ENCODE data around the gene QRICH1.

The QRICH1 gene

DNA sequence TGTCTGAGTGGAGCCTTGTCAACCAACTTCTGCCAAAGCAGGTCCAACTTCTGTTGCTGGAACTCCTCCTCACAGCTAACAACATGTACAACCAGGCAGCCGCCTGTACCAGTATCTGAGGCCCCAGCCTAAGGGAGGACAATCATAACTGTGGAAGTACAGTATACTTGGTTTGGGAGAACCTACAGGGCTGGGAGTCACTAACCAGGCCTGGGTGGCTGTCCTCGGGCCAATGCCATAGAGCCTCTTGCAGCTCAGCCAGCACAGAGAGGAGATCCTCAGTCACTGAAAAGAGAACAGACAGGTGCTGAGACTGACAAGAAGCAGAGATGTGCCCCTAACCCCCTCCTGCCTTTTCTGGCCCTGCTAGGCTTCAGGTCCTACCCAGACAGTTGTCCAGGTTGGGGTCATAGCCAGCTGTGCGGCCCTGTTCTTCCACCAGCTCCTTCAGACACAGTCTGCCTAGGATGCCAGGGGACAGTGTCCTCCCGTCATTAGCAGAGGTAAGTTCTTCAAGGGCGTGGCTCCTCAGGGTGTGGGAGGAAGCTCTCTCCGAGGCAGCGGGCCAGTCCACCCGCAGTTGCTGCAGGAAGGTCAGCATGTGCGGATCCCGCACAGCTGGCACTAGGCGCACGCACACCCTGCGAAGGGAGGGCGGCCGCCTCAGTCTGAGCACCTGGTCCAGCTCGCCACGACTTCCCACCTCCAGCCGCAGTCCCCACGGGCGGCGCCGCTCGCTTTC, 76.5 kb downstream of the QRICH1 start:
- peak overlapping the region in 2 of 3 experiments; percentile 18 to 51 for H3K27ac Mint-ChIP-seq
- TF ChIP-seq, protein P1, sequence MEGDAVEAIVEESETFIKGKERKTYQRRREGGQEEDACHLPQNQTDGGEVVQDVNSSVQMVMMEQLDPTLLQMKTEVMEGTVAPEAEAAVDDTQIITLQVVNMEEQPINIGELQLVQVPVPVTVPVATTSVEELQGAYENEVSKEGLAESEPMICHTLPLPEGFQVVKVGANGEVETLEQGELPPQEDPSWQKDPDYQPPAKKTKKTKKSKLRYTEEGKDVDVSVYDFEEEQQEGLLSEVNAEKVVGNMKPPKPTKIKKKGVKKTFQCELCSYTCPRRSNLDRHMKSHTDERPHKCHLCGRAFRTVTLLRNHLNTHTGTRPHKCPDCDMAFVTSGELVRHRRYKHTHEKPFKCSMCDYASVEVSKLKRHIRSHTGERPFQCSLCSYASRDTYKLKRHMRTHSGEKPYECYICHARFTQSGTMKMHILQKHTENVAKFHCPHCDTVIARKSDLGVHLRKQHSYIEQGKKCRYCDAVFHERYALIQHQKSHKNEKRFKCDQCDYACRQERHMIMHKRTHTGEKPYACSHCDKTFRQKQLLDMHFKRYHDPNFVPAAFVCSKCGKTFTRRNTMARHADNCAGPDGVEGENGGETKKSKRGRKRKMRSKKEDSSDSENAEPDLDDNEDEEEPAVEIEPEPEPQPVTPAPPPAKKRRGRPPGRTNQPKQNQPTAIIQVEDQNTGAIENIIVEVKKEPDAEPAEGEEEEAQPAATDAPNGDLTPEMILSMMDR (IDR thresholded peaks at IDR 0.05; ENCODE audit: unreplicated experiment in 3 of 3) = no peak
- H3K27me3 Mint-ChIP-seq (ENCODE audit: low read depth) = peaks cover 3% of the 10 kb centered on the region
- no peaks in the 10 kb centered on the region for H3K9me3 Mint-ChIP-seq
- H3K36me3 Mint-ChIP-seq (ENCODE audit: low read depth) = peaks cover 17% of the 10 kb centered on the region
- peak overlapping the region; percentile 86 to 96 (median 88) for H3K4me3 Mint-ChIP-seq
- peaks cover 13% of the 10 kb centered on the region for H3K4me1 Mint-ChIP-seq

DNA sequence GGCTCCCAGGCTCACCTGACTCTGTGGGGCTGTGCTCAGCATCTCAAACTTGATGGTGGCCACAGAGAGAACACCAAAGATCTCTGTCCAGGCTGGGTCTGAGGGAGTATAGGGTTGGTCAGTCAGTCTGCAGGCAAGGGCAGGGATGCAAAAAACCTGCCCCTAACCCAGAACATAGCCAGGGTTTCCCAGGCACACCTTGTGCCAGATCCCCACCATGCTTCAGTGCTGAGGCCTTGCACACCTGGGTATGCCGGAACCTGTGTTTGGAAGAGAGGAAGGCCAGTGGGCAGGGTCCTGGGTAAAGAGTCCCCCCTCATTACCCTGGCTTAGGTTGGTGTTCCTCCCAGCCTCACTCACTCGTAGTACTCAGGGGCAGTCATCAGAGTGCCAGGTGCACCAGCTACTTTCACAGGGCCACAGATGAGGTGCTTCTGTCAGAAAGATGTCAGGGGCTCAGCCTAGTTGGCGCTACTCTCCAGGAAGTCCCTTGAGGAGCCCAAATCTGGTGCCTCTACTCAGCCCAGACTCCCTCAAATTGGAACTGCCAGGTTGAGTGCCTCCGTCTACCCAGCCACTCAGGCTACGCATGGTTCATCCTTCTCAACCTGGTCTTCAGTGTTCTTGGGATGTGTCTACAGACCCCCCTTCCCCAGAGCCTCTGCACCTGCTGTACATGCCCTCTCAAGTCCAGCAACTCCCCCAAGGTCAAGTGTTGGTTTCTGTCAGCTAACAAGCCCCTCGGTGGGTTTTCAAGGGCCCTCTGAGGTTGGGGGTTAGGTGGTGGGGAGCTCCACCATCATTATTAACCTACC, 77.2 kb downstream of the QRICH1 start:
- Mint-ChIP-seq H3K27ac (no peak overlapping the region), H3K36me3 (ENCODE audit: low read depth) (peaks cover 24% of the 10 kb centered on the region), H3K4me3 (peak overlapping the region; percentile 86 to 96 (median 88)), H3K4me1 (peaks cover 21% of the 10 kb centered on the region), H3K27me3 (ENCODE audit: low read depth) (peaks cover 3% of the 10 kb centered on the region), H3K9me3 (no peaks in the 10 kb centered on the region)
- TF ChIP-seq, protein P1 (IDR thresholded peaks at IDR 0.05; ENCODE audit: unreplicated experiment in 3 of 3) = no peak

DNA sequence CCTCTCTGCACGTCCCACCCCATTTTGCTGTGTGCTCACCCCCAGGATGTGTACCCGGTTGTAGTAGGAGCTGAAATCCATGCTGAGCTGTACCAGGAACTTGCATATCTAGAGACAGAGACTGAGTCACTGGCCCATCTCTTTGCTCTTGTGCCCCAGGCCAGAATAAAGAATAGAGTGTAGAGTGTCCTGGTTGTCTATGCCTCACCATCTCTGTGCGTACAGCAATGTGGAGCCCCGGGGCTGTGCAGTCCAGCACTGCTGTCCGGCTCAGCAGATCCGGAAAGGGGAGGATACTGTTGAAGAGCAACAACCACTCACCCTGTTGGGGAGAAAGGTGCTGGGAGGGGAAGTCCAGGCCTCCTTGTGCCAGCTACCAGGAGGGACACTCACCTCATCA, 78.1 kb downstream of the QRICH1 start:
- Mint-ChIP-seq H3K9me3 (no peaks in the 10 kb centered on the region), H3K4me3 (peak overlapping the region; percentile 86 to 96 (median 88)), H3K36me3 (ENCODE audit: low read depth) (peaks cover 27% of the 10 kb centered on the region), H3K4me1 (peaks cover 16% of the 10 kb centered on the region), H3K27me3 (ENCODE audit: low read depth) (peaks cover 3% of the 10 kb centered on the region), H3K27ac (no peak overlapping the region)
- TF ChIP-seq, protein P1 (IDR thresholded peaks at IDR 0.05; ENCODE audit: unreplicated experiment in 3 of 3) = no peak

DNA sequence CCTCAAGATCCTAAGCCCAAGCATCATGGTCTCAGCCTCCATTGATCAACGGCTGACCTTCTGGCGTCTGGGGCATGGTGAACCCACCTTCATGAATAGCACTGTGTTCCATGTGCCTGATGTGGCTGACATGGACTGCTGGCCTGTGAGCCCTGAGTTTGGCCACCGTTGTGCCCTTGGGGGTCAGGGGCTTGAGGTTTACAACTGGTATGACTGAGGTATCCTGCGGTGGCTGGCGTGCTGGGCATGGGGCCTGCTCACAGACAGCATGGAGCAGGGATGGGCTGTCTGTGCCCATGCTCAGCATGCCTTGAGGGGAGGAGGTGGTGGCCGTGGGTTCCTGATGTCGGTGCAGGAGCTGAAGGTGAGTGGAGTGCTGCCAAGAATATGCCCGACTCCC, 78.8 kb downstream of the QRICH1 start:
- peaks cover 27% of the 10 kb centered on the region for H3K36me3 Mint-ChIP-seq (ENCODE audit: low read depth)
- peaks cover 16% of the 10 kb centered on the region for H3K4me1 Mint-ChIP-seq
- peak overlapping the region; percentile 29 to 88 (median 86) for H3K4me3 Mint-ChIP-seq
- TF ChIP-seq, protein P1 (IDR thresholded peaks at IDR 0.05; ENCODE audit: unreplicated experiment in 3 of 3) = no peak
- H3K9me3 Mint-ChIP-seq = no peaks in the 10 kb centered on the region
- no peak overlapping the region for H3K27ac Mint-ChIP-seq
- H3K27me3 Mint-ChIP-seq (ENCODE audit: low read depth) = peaks cover 3% of the 10 kb centered on the region

GRCh38 chr3:49013738-49014660, 79.9 kb downstream of the QRICH1 start:
- TF ChIP-seq, protein P1 (IDR thresholded peaks at IDR 0.05; ENCODE audit: unreplicated experiment in 3 of 3) = peak; percentile 43 to 54 (median 48)
- Mint-ChIP-seq H3K36me3 (ENCODE audit: low read depth) (peaks cover 27% of the 10 kb centered on the region), H3K27ac (no peak overlapping the region), H3K9me3 (no peaks in the 10 kb centered on the region), H3K4me1 (peaks cover 22% of the 10 kb centered on the region), H3K27me3 (ENCODE audit: low read depth) (peaks cover 3% of the 10 kb centered on the region), H3K4me3 (no peak overlapping the region)

All from nephron (organoid).